Measurements from ENCODE around the gene ADAMTS17.

GRCh38 chr15:99983886-99984286, 357.9 kb downstream of the ADAMTS17 start:
- TF ChIP-seq POLR2A (IDR thresholded peaks at IDR 0.05) (no peak), CTCF (IDR thresholded peaks at IDR 0.05) (no peak)
